Bladder microvascular endothelial cell (primary cell): ENCODE results near the gene AKT3. TPM values are rescaled to one million over a fixed set of nuclear protein-coding genes. Genes with fewer than 3 reads are reported as not detected.

Source experiments
- total RNA-seq: library from RNA; depleted of rRNA; stranded (reverse); fragments of >200 nt; gene quantifications from 2 replicates; pipeline ENCODE4 v1.2.3, GENCODE V29; 2014

The AKT3 gene
- total RNA-seq: 42.6 and 101 TPM in 2 replicates

GRCh38 chr1:243850202-243850451 lies at the start of gene AKT3:
AKT3 (minus strand) TSS chr1:243850243; CDS start chr1:243843170, 7,073 bp downstream.

Other genes starting within 250 kb of the AKT3 start
- 28.5 and 29.6 TPM in 2 replicates for gene ZBTB18, start 201.0 kb upstream of the AKT3 start, total RNA-seq